OCI-LY3 (cell line): ENCODE measurements around the gene PADI3.

Source experiments
- CTCF ChIP-seq: fragments of 200-600, 300-600 bp; sonication (generic); IDR thresholded peaks from 2 replicates; pipeline ENCODE4 v1.5.1; 2014; ENCODE audit warnings: antibody characterized with exemption, low read length, low read depth
- EZH2phosphoT487 ChIP-seq: fragments of 200-600 bp; shearing (Covaris generic); IDR thresholded peaks from 2 replicates; pipeline ENCODE4 v1.6.1; 2018; ENCODE audit warnings: antibody characterized with exemption, mixed run types, low read depth

GRCh38 chr1:17307329-17307728, 58.4 kb downstream of the PADI3 start:
- TF ChIP-seq CTCF (no peak), EZH2phosphoT487 (no peak)
